ENCODE measurements around the gene HM13. TPM values are rescaled to one million over a fixed set of nuclear protein-coding genes. Genes with fewer than 3 reads are reported as not detected.
A peak's percentile ranks its signal among the peaks of the same experiment; 100 is the strongest.
"Not testable (repeated sequence)": the region's sequence is repeated elsewhere in the genome, so short reads cannot be mapped to it uniquely, and the experiment has no call there.

Gene HM13
- polyA plus RNA-seq = 123 TPM
- long read RNA-seq, donor 1, transcript HM13-202 (12 exons, 1,606 nt) = major isoform, 18 of 36 reads
- long read RNA-seq, donor 1, partial matches to known transcripts = 16 of 36 reads
- long read RNA-seq, donor 1, other reads (novel, unspliced or antisense) = 0 of 36 reads
- long read RNA-seq, donor 2, transcript HM13-224 (3 exons, 3,932 nt) = minor isoform, 10 of 123 reads
- long read RNA-seq, donor 2, transcript HM13-202 (12 exons, 1,606 nt) = major isoform, 33 of 123 reads
- long read RNA-seq, donor 2, transcript HM13-221 (2 exons, 372 nt) = minor isoform, 5 of 123 reads
- long read RNA-seq, donor 2, partial matches to known transcripts = 72 of 123 reads
- long read RNA-seq, donor 2, other reads (novel, unspliced or antisense) = 0 of 123 reads
- long read RNA-seq, donor 3, transcript HM13-224 (3 exons, 3,932 nt) = minor isoform, 5 of 172 reads
- long read RNA-seq, donor 3, transcript HM13-221 (2 exons, 372 nt) = minor isoform, 9 of 172 reads
- long read RNA-seq, donor 3, transcript HM13-202 (12 exons, 1,606 nt) = major isoform, 44 of 172 reads
- long read RNA-seq, donor 3, partial matches to known transcripts = 112 of 172 reads
- long read RNA-seq, donor 3, other reads (novel, unspliced or antisense) = 0 of 172 reads
- long read RNA-seq, donor 4, partial matches to known transcripts = 0 of 6 reads
- long read RNA-seq, donor 4, other reads (novel, unspliced or antisense) = 0 of 6 reads
- long read RNA-seq, donor 5, transcript HM13-202 (12 exons, 1,606 nt) = major isoform, 22 of 41 reads
- long read RNA-seq, donor 5, partial matches to known transcripts = 14 of 41 reads
- long read RNA-seq, donor 5, other reads (novel, unspliced or antisense) = 0 of 41 reads
- long read RNA-seq, donor 6, transcript HM13-202 (12 exons, 1,606 nt) = major isoform, 20 of 87 reads
- long read RNA-seq, donor 6, partial matches to known transcripts = 63 of 87 reads
- long read RNA-seq, donor 6, other reads (novel, unspliced or antisense) = 0 of 87 reads
- long read RNA-seq, donor 7, transcript HM13-224 (3 exons, 3,932 nt) = minor isoform, 6 of 41 reads
- long read RNA-seq, donor 7, transcript HM13-202 (12 exons, 1,606 nt) = major isoform, 12 of 41 reads
- long read RNA-seq, donor 7, partial matches to known transcripts = 21 of 41 reads
- long read RNA-seq, donor 7, other reads (novel, unspliced or antisense) = 0 of 41 reads
- long read RNA-seq, donor 8, transcript HM13-202 (12 exons, 1,606 nt) = major isoform, 36 of 145 reads
- long read RNA-seq, donor 8, transcript HM13-221 (2 exons, 372 nt) = minor isoform, 5 of 145 reads
- long read RNA-seq, donor 8, transcript HM13-224 (3 exons, 3,932 nt) = minor isoform, 10 of 145 reads
- long read RNA-seq, donor 8, partial matches to known transcripts = 93 of 145 reads
- long read RNA-seq, donor 8, other reads (novel, unspliced or antisense) = 0 of 145 reads
- long read RNA-seq, donor 9, transcript HM13-202 (12 exons, 1,606 nt) = major isoform, 25 of 81 reads
- long read RNA-seq, donor 9, partial matches to known transcripts = 55 of 81 reads
- long read RNA-seq, donor 9, other reads (novel, unspliced or antisense) = 0 of 81 reads
- long read RNA-seq, donor 10, transcript HM13-202 (12 exons, 1,606 nt) = major isoform, 35 of 96 reads
- long read RNA-seq, donor 10, partial matches to known transcripts = 52 of 96 reads
- long read RNA-seq, donor 10, other reads (novel, unspliced or antisense) = 0 of 96 reads
- long read RNA-seq, donor 11, transcript HM13-202 (12 exons, 1,606 nt) = major isoform, 21 of 68 reads
- long read RNA-seq, donor 11, partial matches to known transcripts = 43 of 68 reads
- long read RNA-seq, donor 11, other reads (novel, unspliced or antisense) = 0 of 68 reads

GRCh38 chr20:31514154-31515071 lies at the start of gene HM13:
HM13 (plus strand) TSS chr20:31514442; CDS start chr20:31514552, 110 bp downstream.
- peak; percentile 93 to 94 for DNase-seq
- H3K36me3 ChIP-seq (ENCODE audit: control insufficient read depth, insufficient read depth, low read length) = peaks cover 15% of the 10 kb centered on the region
- 20% methylated on average over 1 of the region's 86 CpGs for WGBS (ENCODE audit: insufficient coverage, low lambda C conversion rate)

GRCh38 chr20:31470946-31471345 lies 43.3 kb upstream of the HM13 start:
- H3K36me3 ChIP-seq (ENCODE audit: control insufficient read depth, insufficient read depth, low read length); H3K4me1 ChIP-seq (ENCODE audit: control insufficient read depth, insufficient read depth, low read length); H3K9me3 ChIP-seq (ENCODE audit: control insufficient read depth, low read depth, low read length); DNase-seq; H3K27ac ChIP-seq (ENCODE audit: low read length); H3K4me3 ChIP-seq (ENCODE audit: low read length): not testable (repeated sequence)
- peaks cover 19% of the 10 kb centered on the region for H3K27me3 ChIP-seq (ENCODE audit: control insufficient read depth, insufficient read depth, low read length)
- no CpG with 5 or more reads among the region's 33 CpGs for WGBS (ENCODE audit: insufficient coverage, low lambda C conversion rate)

More at GRCh38 chr20:31514154-31515071, at the start of gene HM13:
- Histone ChIP-seq H3K4me1 (ENCODE audit: control insufficient read depth, insufficient read depth, low read length) (peaks cover 13% of the 10 kb centered on the region), H3K9me3 (ENCODE audit: control insufficient read depth, low read depth, low read length) (no peaks in the 10 kb centered on the region), H3K27ac (ENCODE audit: low read length) (peak within 1 kb of the TSS; percentile 62), H3K4me3 (ENCODE audit: low read length) (peak within 1 kb of the TSS; percentile 98), H3K27me3 (ENCODE audit: control insufficient read depth, insufficient read depth, low read length) (no peaks in the 10 kb centered on the region)

GRCh38 chr20:31472395-31473330 lies 41.6 kb upstream of the HM13 start:
- H3K4me1 ChIP-seq (ENCODE audit: control insufficient read depth, insufficient read depth, low read length) = no peaks in the 10 kb centered on the region
- peaks cover 5% of the 10 kb centered on the region for H3K9me3 ChIP-seq (ENCODE audit: control insufficient read depth, low read depth, low read length)
- DNase-seq = no peak
- H3K4me3 ChIP-seq (ENCODE audit: low read length) = no peak overlapping the region
- no peaks in the 10 kb centered on the region for H3K36me3 ChIP-seq (ENCODE audit: control insufficient read depth, insufficient read depth, low read length)
- peaks cover 28% of the 10 kb centered on the region for H3K27me3 ChIP-seq (ENCODE audit: control insufficient read depth, insufficient read depth, low read length)
- WGBS (ENCODE audit: insufficient coverage, low lambda C conversion rate) = no CpG with 5 or more reads among the region's 8 CpGs
- H3K27ac ChIP-seq (ENCODE audit: low read length) = no peak overlapping the region

- Histone ChIP-seq H3K27ac (ENCODE audit: low read length) (no peak overlapping the region), H3K36me3 (ENCODE audit: control insufficient read depth, insufficient read depth, low read length) (no peaks in the 10 kb centered on the region), H3K9me3 (ENCODE audit: control insufficient read depth, low read depth, low read length) (peaks cover 5% of the 10 kb centered on the region), H3K4me3 (ENCODE audit: low read length) (no peak overlapping the region), H3K4me1 (ENCODE audit: control insufficient read depth, insufficient read depth, low read length) (no peaks in the 10 kb centered on the region), H3K27me3 (ENCODE audit: control insufficient read depth, insufficient read depth, low read length) (peaks cover 28% of the 10 kb centered on the region)
- no peak for DNase-seq
- WGBS (ENCODE audit: insufficient coverage, low lambda C conversion rate) = 100% methylated on average over 2 of the region's 5 CpGs
Observed at GRCh38 chr20:31473331-31474096, 40.7 kb upstream of the HM13 start.

GRCh38 chr20:31474097-31474436 lies 40.2 kb upstream of the HM13 start:
- Histone ChIP-seq H3K4me1 (ENCODE audit: control insufficient read depth, insufficient read depth, low read length) (no peaks in the 10 kb centered on the region), H3K27ac (ENCODE audit: low read length) (no peak overlapping the region)
- WGBS (ENCODE audit: insufficient coverage, low lambda C conversion rate) = no CpG with 5 or more reads among the region's 2 CpGs

GRCh38 chr20:31474758-31475427 lies 39.3 kb upstream of the HM13 start, which contains the start of the genes DEFB124 and REM1:
DEFB124 (minus strand) TSS chr20:31475127; CDS start chr20:31473013, 2,114 bp downstream.
REM1 (plus strand) TSS chr20:31475288; CDS start chr20:31476446, 1,158 bp downstream.
- H3K4me3 ChIP-seq (ENCODE audit: low read length) = peak within 1 kb of the TSS; percentile 42
- WGBS (ENCODE audit: insufficient coverage, low lambda C conversion rate) = no CpG with 5 or more reads among the region's 33 CpGs
- no peak within 1 kb of the TSS for H3K27ac ChIP-seq (ENCODE audit: low read length)
- H3K4me1 ChIP-seq (ENCODE audit: control insufficient read depth, insufficient read depth, low read length) = no peaks in the 10 kb centered on the region
- H3K9me3 ChIP-seq (ENCODE audit: control insufficient read depth, low read depth, low read length) = peaks cover 5% of the 10 kb centered on the region
- H3K36me3 ChIP-seq (ENCODE audit: control insufficient read depth, insufficient read depth, low read length) = no peaks in the 10 kb centered on the region
- DNase-seq = no peak
- H3K27me3 ChIP-seq (ENCODE audit: control insufficient read depth, insufficient read depth, low read length) = peaks cover 28% of the 10 kb centered on the region

More at GRCh38 chr20:31474097-31474436, 40.2 kb upstream of the HM13 start:
- Histone ChIP-seq H3K9me3 (ENCODE audit: control insufficient read depth, low read depth, low read length) (peaks cover 5% of the 10 kb centered on the region), H3K4me3 (ENCODE audit: low read length) (no peak overlapping the region), H3K36me3 (ENCODE audit: control insufficient read depth, insufficient read depth, low read length) (no peaks in the 10 kb centered on the region), H3K27me3 (ENCODE audit: control insufficient read depth, insufficient read depth, low read length) (peaks cover 28% of the 10 kb centered on the region)
- no peak for DNase-seq

GRCh38 chr20:31475472-31476293 lies 38.6 kb upstream of the HM13 start:
- H3K9me3 ChIP-seq (ENCODE audit: control insufficient read depth, low read depth, low read length) = peaks cover 5% of the 10 kb centered on the region
- no peak for DNase-seq
- peaks cover 28% of the 10 kb centered on the region for H3K27me3 ChIP-seq (ENCODE audit: control insufficient read depth, insufficient read depth, low read length)
- no peaks in the 10 kb centered on the region for H3K36me3 ChIP-seq (ENCODE audit: control insufficient read depth, insufficient read depth, low read length)
- WGBS (ENCODE audit: insufficient coverage, low lambda C conversion rate) = no CpG with 5 or more reads among the region's 29 CpGs
- H3K4me3 ChIP-seq (ENCODE audit: low read length) = peak overlapping the region; percentile 42
- H3K4me1 ChIP-seq (ENCODE audit: control insufficient read depth, insufficient read depth, low read length) = no peaks in the 10 kb centered on the region
- no peak overlapping the region for H3K27ac ChIP-seq (ENCODE audit: low read length)

Measured in large intestine (tissue), 12 donors.